Body of pancreas (tissue), 4 donors: Measurements from ENCODE around the gene C14orf93.

Experiments
- POLR2A ChIP-seq, 3 donors: fragments of 450-650 bp; IDR thresholded peaks; one replicate each; pipeline ENCODE4 v1.6.1; 2016; ENCODE audit warnings: antibody characterized with exemption in 3 of 3, mild to moderate bottlenecking in 2 of 3
- TF ChIP-seq, protein P1 (sequence below), 7 experiments: fragments of 450-650 bp in 4 of 7; fragments of 200-600 bp in 3 of 7; sonication (generic) in 3 of 7; IDR thresholded peaks; one replicate each; pipeline ENCODE4 v1.5.1; 2016 to 2019; ENCODE audit warnings: antibody characterized with exemption in 7 of 7

DNA sequence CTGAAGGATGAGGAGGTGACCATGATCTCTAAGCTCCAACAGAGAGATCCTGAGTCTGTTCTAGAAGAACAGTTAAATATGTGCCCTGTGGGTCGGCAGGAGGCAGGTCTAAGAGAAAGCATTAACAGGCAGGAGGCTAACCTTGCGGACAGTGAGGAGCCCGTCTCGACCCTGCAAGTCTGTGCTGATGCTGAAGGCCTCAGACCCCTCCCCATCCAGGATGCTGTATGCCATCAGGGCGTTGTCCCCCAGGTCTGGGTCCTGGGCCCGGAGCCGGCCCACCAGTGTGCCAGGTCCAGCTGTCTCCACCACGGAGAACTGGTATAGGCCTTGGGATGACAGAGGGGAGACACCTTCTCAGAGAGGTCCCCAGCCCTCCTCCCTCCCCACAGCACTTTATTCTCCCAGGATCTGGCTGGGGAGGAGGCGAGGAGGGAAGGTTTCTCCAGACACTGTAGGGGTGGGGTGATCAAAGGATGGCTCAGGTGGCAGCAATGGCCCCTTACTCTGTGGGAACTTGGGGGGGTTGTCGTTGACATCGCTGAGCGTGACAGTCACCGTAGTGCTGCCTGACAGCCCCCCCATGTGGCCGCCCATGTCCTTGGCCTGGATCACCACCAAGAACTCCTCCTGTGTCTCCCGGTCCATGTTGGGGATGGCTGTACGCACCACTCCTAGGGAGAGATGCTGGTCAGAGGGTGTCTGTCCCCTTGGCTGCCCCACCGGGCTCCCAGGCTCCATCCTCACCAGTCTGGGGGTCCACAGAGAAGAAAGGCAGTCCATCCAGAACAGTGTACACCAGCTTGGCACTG, 44.3 kb upstream of the C14orf93 start:
- TF ChIP-seq, protein P1, sequence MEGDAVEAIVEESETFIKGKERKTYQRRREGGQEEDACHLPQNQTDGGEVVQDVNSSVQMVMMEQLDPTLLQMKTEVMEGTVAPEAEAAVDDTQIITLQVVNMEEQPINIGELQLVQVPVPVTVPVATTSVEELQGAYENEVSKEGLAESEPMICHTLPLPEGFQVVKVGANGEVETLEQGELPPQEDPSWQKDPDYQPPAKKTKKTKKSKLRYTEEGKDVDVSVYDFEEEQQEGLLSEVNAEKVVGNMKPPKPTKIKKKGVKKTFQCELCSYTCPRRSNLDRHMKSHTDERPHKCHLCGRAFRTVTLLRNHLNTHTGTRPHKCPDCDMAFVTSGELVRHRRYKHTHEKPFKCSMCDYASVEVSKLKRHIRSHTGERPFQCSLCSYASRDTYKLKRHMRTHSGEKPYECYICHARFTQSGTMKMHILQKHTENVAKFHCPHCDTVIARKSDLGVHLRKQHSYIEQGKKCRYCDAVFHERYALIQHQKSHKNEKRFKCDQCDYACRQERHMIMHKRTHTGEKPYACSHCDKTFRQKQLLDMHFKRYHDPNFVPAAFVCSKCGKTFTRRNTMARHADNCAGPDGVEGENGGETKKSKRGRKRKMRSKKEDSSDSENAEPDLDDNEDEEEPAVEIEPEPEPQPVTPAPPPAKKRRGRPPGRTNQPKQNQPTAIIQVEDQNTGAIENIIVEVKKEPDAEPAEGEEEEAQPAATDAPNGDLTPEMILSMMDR (IDR thresholded peaks at IDR 0.05), result no peak
- TF ChIP-seq POLR2A (IDR thresholded peaks at IDR 0.05), result no peak
